ENCODE data around the gene DDHD1. TPM values are rescaled to one million over a fixed set of nuclear protein-coding genes. Genes with fewer than 3 reads are reported as not detected.
A peak's percentile ranks its signal among the peaks of the same experiment; 100 is the strongest.

Gene DDHD1
- total RNA-seq (10 to 100 TPM; 36.6 to 69.6 (median 45.4) TPM), total RNA-seq (69.5 to 153 (median 108) reads per million in 29 experiments)
- total RNA-seq (2013) = 41.5 TPM

- no peaks in the 10 kb centered on the region for H3K27me3 Mint-ChIP-seq
- H3K4me1 ChIP-seq (ENCODE audit: control insufficient read depth in 1 of 2, extremely low read depth in 1 of 2, insufficient read depth in 2 of 2, low read length in 2 of 2) = peaks cover 26 to 42% of the 10 kb centered on the region in 2 experiments
- ChIA-PET CTCF (interaction anchor here (0.5 to 3.1 kb wide), 7 partner anchors 12 to 195 kb away, joined by 3 to 23 read pairs (median 4); no protein-coding TSS in a partner anchor), POLR2A (interaction anchor here (0.6 to 2.7 kb wide), 9 partner anchors 10 to 599 kb away, joined by 3 to 16 read pairs (median 3); no protein-coding TSS in a partner anchor)
- no peaks in the 10 kb centered on the region for H3K36me3 ChIP-seq (ENCODE audit: control insufficient read depth in 2 of 2, extremely low read depth in 1 of 2, insufficient read depth in 1 of 2, low read length in 1 of 2)
- ATAC-seq (replicated peaks in 1 of 4) = peak; percentile 83 to 89 (median 86)
- peak; percentile 63 to 95 (median 81) for DNase-seq
- under 1% methylated on average over 67 of the region's 93 CpGs for WGBS (ENCODE audit: insufficient coverage)
- H3K27ac ChIP-seq (ENCODE audit: low read length) = peak within 1 kb of the TSS; percentile 96
- H3K9me3 Mint-ChIP-seq = no peaks in the 10 kb centered on the region
- H3K9me3 ChIP-seq = no peaks in the 10 kb centered on the region
- peak within 1 kb of the TSS; percentile 93 to 97 for H3K4me3 ChIP-seq (ENCODE audit: control insufficient read depth in 1 of 2, extremely low read depth in 1 of 2, low read length in 1 of 2)
- H3K27me3 ChIP-seq (replicated peaks in 1 of 2; ENCODE audit: control insufficient read depth in 2 of 2, extremely low read depth in 1 of 2, insufficient read depth in 2 of 2, low read length in 1 of 2) = no peaks in the 10 kb centered on the region
- peak within 1 kb of the TSS; percentile 96 to 99 (median 98) for H3K4me3 Mint-ChIP-seq
- H3K36me3 Mint-ChIP-seq = peaks cover 9% of the 10 kb centered on the region
- H3K27ac Mint-ChIP-seq = peak within 1 kb of the TSS; percentile 97 to 98
- peaks cover 47 to 55% (median 48%) of the 10 kb centered on the region in 3 donors for H3K4me1 Mint-ChIP-seq
These were observed at the start of gene DDHD1 for GRCh38 chr14:53152887-53153701. Gene DDHD1 (minus strand): TSS chr14:53153323. CDS start chr14:53153098, 225 bp downstream.

- Histone ChIP-seq H3K4me1 (ENCODE audit: control insufficient read depth in 1 of 2, extremely low read depth in 1 of 2, insufficient read depth in 2 of 2, low read length in 2 of 2) (no peaks in the 10 kb centered on the region), H3K4me3 (ENCODE audit: control insufficient read depth in 1 of 2, extremely low read depth in 1 of 2, low read length in 1 of 2) (no peak overlapping the region), H3K27ac (ENCODE audit: low read length) (no peak overlapping the region), H3K27me3 (replicated peaks in 1 of 2; ENCODE audit: control insufficient read depth in 2 of 2, extremely low read depth in 1 of 2, insufficient read depth in 2 of 2, low read length in 1 of 2) (peaks cover 0 to 2% of the 10 kb centered on the region in 2 experiments), H3K36me3 (ENCODE audit: control insufficient read depth in 2 of 2, extremely low read depth in 1 of 2, insufficient read depth in 1 of 2, low read length in 1 of 2) (no peaks in the 10 kb centered on the region), H3K9me3 (no peaks in the 10 kb centered on the region)
- peaks cover 20% of the 10 kb centered on the region for H3K36me3 Mint-ChIP-seq
- no peaks in the 10 kb centered on the region for H3K4me1 Mint-ChIP-seq
- no peak overlapping the region for H3K4me3 Mint-ChIP-seq
- no CpG with 5 or more reads among the region's 5 CpGs for WGBS (ENCODE audit: insufficient coverage)
- H3K27me3 Mint-ChIP-seq = no peaks in the 10 kb centered on the region
- ChIA-PET POLR2A (no interaction called here), CTCF (no interaction called here)
- no peak for DNase-seq
- no peak overlapping the region for H3K27ac Mint-ChIP-seq
- no peak for ATAC-seq (replicated peaks in 1 of 4)
- H3K9me3 Mint-ChIP-seq = peaks cover 5 to 6% (median 6%) of the 10 kb centered on the region in 3 donors
These were observed 42.8 kb upstream of the DDHD1 start for GRCh38 chr14:53195949-53196348.

- Histone ChIP-seq H3K4me1 (ENCODE audit: control insufficient read depth in 1 of 2, extremely low read depth in 1 of 2, insufficient read depth in 2 of 2, low read length in 2 of 2) (no peaks in the 10 kb centered on the region), H3K4me3 (ENCODE audit: control insufficient read depth in 1 of 2, extremely low read depth in 1 of 2, low read length in 1 of 2) (no peak overlapping the region), H3K27ac (ENCODE audit: low read length) (no peak overlapping the region), H3K27me3 (replicated peaks in 1 of 2; ENCODE audit: control insufficient read depth in 2 of 2, extremely low read depth in 1 of 2, insufficient read depth in 2 of 2, low read length in 1 of 2) (peaks cover 0 to 2% of the 10 kb centered on the region in 2 experiments), H3K9me3 (no peaks in the 10 kb centered on the region), H3K36me3 (ENCODE audit: control insufficient read depth in 2 of 2, extremely low read depth in 1 of 2, insufficient read depth in 1 of 2, low read length in 1 of 2) (no peaks in the 10 kb centered on the region)
- WGBS (ENCODE audit: insufficient coverage) = 63% methylated on average over 4 of the region's 7 CpGs
- Mint-ChIP-seq H3K27me3 (no peaks in the 10 kb centered on the region), H3K36me3 (peaks cover 15% of the 10 kb centered on the region), H3K4me1 (no peaks in the 10 kb centered on the region), H3K9me3 (no peaks in the 10 kb centered on the region), H3K4me3 (no peak overlapping the region), H3K27ac (no peak overlapping the region)
- POLR2A ChIA-PET = no interaction called here
- DNase-seq (no peak), ATAC-seq (replicated peaks in 1 of 4) (no peak)
- CTCF ChIA-PET = no interaction called here
These were observed 40.1 kb upstream of the DDHD1 start for GRCh38 chr14:53193193-53193592.

- ChIA-PET POLR2A (no interaction called here), CTCF (no interaction called here)
- Histone ChIP-seq H3K36me3 (ENCODE audit: control insufficient read depth in 2 of 2, extremely low read depth in 1 of 2, insufficient read depth in 1 of 2, low read length in 1 of 2) (no peaks in the 10 kb centered on the region), H3K4me3 (ENCODE audit: control insufficient read depth in 1 of 2, extremely low read depth in 1 of 2, low read length in 1 of 2) (no peak overlapping the region), H3K9me3 (no peaks in the 10 kb centered on the region), H3K27me3 (replicated peaks in 1 of 2; ENCODE audit: control insufficient read depth in 2 of 2, extremely low read depth in 1 of 2, insufficient read depth in 2 of 2, low read length in 1 of 2) (peaks cover 0 to 2% of the 10 kb centered on the region in 2 experiments), H3K27ac (ENCODE audit: low read length) (no peak overlapping the region), H3K4me1 (ENCODE audit: control insufficient read depth in 1 of 2, extremely low read depth in 1 of 2, insufficient read depth in 2 of 2, low read length in 2 of 2) (no peaks in the 10 kb centered on the region)
- H3K4me1 Mint-ChIP-seq = no peaks in the 10 kb centered on the region
- H3K27ac Mint-ChIP-seq = no peak overlapping the region
- H3K9me3 Mint-ChIP-seq = no peaks in the 10 kb centered on the region
- WGBS (ENCODE audit: insufficient coverage) = no CpG with 5 or more reads among the region's 2 CpGs
- ATAC-seq (replicated peaks in 1 of 4) (no peak), DNase-seq (no peak)
- peaks cover 15% of the 10 kb centered on the region for H3K36me3 Mint-ChIP-seq
- no peak overlapping the region for H3K4me3 Mint-ChIP-seq
- H3K27me3 Mint-ChIP-seq = no peaks in the 10 kb centered on the region
These were observed 39.1 kb upstream of the DDHD1 start for GRCh38 chr14:53192052-53192760.

- Histone ChIP-seq H3K4me1 (ENCODE audit: control insufficient read depth in 1 of 2, extremely low read depth in 1 of 2, insufficient read depth in 2 of 2, low read length in 2 of 2) (no peaks in the 10 kb centered on the region), H3K27ac (ENCODE audit: low read length) (no peak overlapping the region), H3K27me3 (replicated peaks in 1 of 2; ENCODE audit: control insufficient read depth in 2 of 2, extremely low read depth in 1 of 2, insufficient read depth in 2 of 2, low read length in 1 of 2) (peaks cover 0 to 2% of the 10 kb centered on the region in 2 experiments), H3K9me3 (no peaks in the 10 kb centered on the region), H3K4me3 (ENCODE audit: control insufficient read depth in 1 of 2, extremely low read depth in 1 of 2, low read length in 1 of 2) (no peak overlapping the region), H3K36me3 (ENCODE audit: control insufficient read depth in 2 of 2, extremely low read depth in 1 of 2, insufficient read depth in 1 of 2, low read length in 1 of 2) (no peaks in the 10 kb centered on the region)
- Mint-ChIP-seq H3K27me3 (no peaks in the 10 kb centered on the region), H3K36me3 (peaks cover 17% of the 10 kb centered on the region), H3K4me3 (no peak overlapping the region), H3K27ac (no peak overlapping the region), H3K4me1 (no peaks in the 10 kb centered on the region), H3K9me3 (no peaks in the 10 kb centered on the region)
- CTCF ChIA-PET = no interaction called here
- 17% methylated on average over 1 of the region's 2 CpGs for WGBS (ENCODE audit: insufficient coverage)
- no peak for ATAC-seq (replicated peaks in 1 of 4)
- no peak for DNase-seq
- POLR2A ChIA-PET = no interaction called here
These were observed 37.8 kb upstream of the DDHD1 start for GRCh38 chr14:53190938-53191337.

- H3K4me3 Mint-ChIP-seq = no peak overlapping the region
- Histone ChIP-seq H3K9me3 (no peaks in the 10 kb centered on the region), H3K36me3 (ENCODE audit: control insufficient read depth in 2 of 2, extremely low read depth in 1 of 2, insufficient read depth in 1 of 2, low read length in 1 of 2) (no peaks in the 10 kb centered on the region), H3K27me3 (replicated peaks in 1 of 2; ENCODE audit: control insufficient read depth in 2 of 2, extremely low read depth in 1 of 2, insufficient read depth in 2 of 2, low read length in 1 of 2) (no peaks in the 10 kb centered on the region), H3K4me3 (ENCODE audit: control insufficient read depth in 1 of 2, extremely low read depth in 1 of 2, low read length in 1 of 2) (no peak overlapping the region), H3K27ac (ENCODE audit: low read length) (no peak overlapping the region), H3K4me1 (ENCODE audit: control insufficient read depth in 1 of 2, extremely low read depth in 1 of 2, insufficient read depth in 2 of 2, low read length in 2 of 2) (no peaks in the 10 kb centered on the region)
- DNase-seq (no peak), ATAC-seq (replicated peaks in 1 of 4) (no peak)
- WGBS (ENCODE audit: insufficient coverage) = 98% methylated on average over 3 of the region's 5 CpGs
- H3K27ac Mint-ChIP-seq = no peak overlapping the region
- no peaks in the 10 kb centered on the region for H3K27me3 Mint-ChIP-seq
- no peaks in the 10 kb centered on the region for H3K9me3 Mint-ChIP-seq
- CTCF ChIA-PET = no interaction called here
- no peaks in the 10 kb centered on the region for H3K4me1 Mint-ChIP-seq
- H3K36me3 Mint-ChIP-seq = peaks cover 12% of the 10 kb centered on the region
- POLR2A ChIA-PET = no interaction called here
These were observed 34.9 kb upstream of the DDHD1 start for GRCh38 chr14:53187921-53188463.

Measured in T-cell (primary cell).